Endothelial cell of umbilical vein (primary cell): ENCODE results near the gene COL4A2. TPM values are rescaled to one million over a fixed set of nuclear protein-coding genes. Genes with fewer than 3 reads are reported as not detected.

ENCODE experiments used
- BruUV-seq: library from RNA; stranded (reverse); fragments of 400-500 nt; replicated peaks from 2 replicates; lab custom pipeline; 2021; lab: Mats Ljungman, UMichigan
- CTCF ChIA-PET: fragments of 300-600, 350-600 bp; sonication (Branson Sonifier 250); formaldehyde crosslinking; loops from one replicate; lab custom pipeline; 2021; ENCODE audit warnings: antibody characterized with exemption, inconsistent platforms; lab: Charles Lee
- POLR2A ChIA-PET: fragments of 300-600, 350-600 bp; sonication (Branson Sonifier 250); formaldehyde crosslinking; loops from one replicate; lab custom pipeline; 2021; ENCODE audit warnings: antibody characterized with exemption, inconsistent platforms; lab: Charles Lee
- DNase-seq: peaks from one replicate; pipeline ENCODE4 v3.0.0-alpha.2; 2011; ENCODE audit warnings: low read depth, low spot score
- FAIRE-seq: peaks from 2 replicates; lab custom pipeline; 2011; peaks lifted over from hg19 to GRCh38; lab: Jason Lieb, UNC
- H2AFZ ChIP-seq: 2 replicates; pipeline ENCODE4 v1.6.0; 2012; ENCODE audit warnings: low read depth, low read length, control low read depth, inconsistent platforms
- H3K27ac ChIP-seq: 2 replicates; pipeline ENCODE4 v1.5.1; 2011; ENCODE audit warnings: low read depth, mild to moderate bottlenecking, control low read depth, low read length, moderate library complexity; ENCODE audit not compliant: insufficient read depth
- H3K27me3 ChIP-seq, 2 experiments: 2 replicates each; pipeline versions ENCODE4 v1.6.0 to v1.6.1; 2011; ENCODE audit warnings: low read length in 2 of 2, mixed read lengths in 1 of 2; ENCODE audit not compliant: control insufficient read depth in 2 of 2, insufficient read depth in 2 of 2
- H3K36me3 ChIP-seq, 2 experiments: 2 replicates in 1 of 2; 3 replicates in 1 of 2; pipeline ENCODE4 v1.5.1; 2011; ENCODE audit warnings: low read length in 2 of 2, mild to moderate bottlenecking in 1 of 2, moderate library complexity in 1 of 2; ENCODE audit not compliant: control insufficient read depth in 2 of 2, insufficient read depth in 2 of 2; ENCODE audit errors: extremely low read depth in 1 of 2
- H3K4me1 ChIP-seq: 3 replicates; pipeline ENCODE4 v1.5.1; 2011; ENCODE audit warnings: mild to moderate bottlenecking, low read length; ENCODE audit not compliant: control insufficient read depth, insufficient read depth; ENCODE audit errors: extremely low read depth
- H3K4me2 ChIP-seq: 2 replicates; pipeline ENCODE4 v1.6.1; 2011; ENCODE audit warnings: low read length, control low read depth, mixed read lengths; ENCODE audit not compliant: insufficient read depth
- H3K4me3 ChIP-seq, 3 experiments: fragments of 200-600 bp in 1 of 3; sonication (generic), shearing (Covaris generic) in 1 of 3; replicated peaks in 1 of 3; 2 replicates each; pipeline ENCODE4 v1.5.1; 2011 to 2016; ENCODE audit warnings: control low read depth in 3 of 3, low read length in 3 of 3, mild to moderate bottlenecking in 2 of 3, inconsistent platforms in 1 of 3, low read depth in 1 of 3, moderate library complexity in 1 of 3; ENCODE audit not compliant: insufficient read depth in 1 of 3
- H3K79me2 ChIP-seq: 2 replicates; pipeline ENCODE4 v1.6.0; 2012; ENCODE audit warnings: low read length, inconsistent platforms; ENCODE audit not compliant: control insufficient read depth, insufficient read depth
- H3K9ac ChIP-seq: replicated peaks from 2 replicates; pipeline ENCODE3; 2011; ENCODE audit warnings: low read length, control low read depth; ENCODE audit not compliant: insufficient read depth; ENCODE audit errors: extremely low read depth
- H3K9me1 ChIP-seq: replicated peaks from 3 replicates; pipeline ENCODE4 v1.6.0; 2011; ENCODE audit warnings: mild to moderate bottlenecking, low read length; ENCODE audit not compliant: control insufficient read depth, insufficient read depth; ENCODE audit errors: extremely low read depth
- H3K9me3 ChIP-seq: replicated peaks from 2 replicates; pipeline ENCODE4 v1.5.1; 2012; ENCODE audit warnings: low read length, inconsistent platforms; ENCODE audit not compliant: control insufficient read depth, insufficient read depth
- H4K20me1 ChIP-seq: replicated peaks from 2 replicates; pipeline ENCODE3; 2011; ENCODE audit warnings: mild to moderate bottlenecking, low read length; ENCODE audit not compliant: control insufficient read depth, insufficient read depth; ENCODE audit errors: extremely low read depth
- EZH2 ChIP-seq: IDR thresholded peaks from 2 replicates; pipeline ENCODE4 v1.6.1; 2012; ENCODE audit warnings: borderline replicate concordance, low read depth, mild to moderate bottlenecking, moderate library complexity, low read length, inconsistent platforms; ENCODE audit not compliant: severe bottlenecking
- FOS ChIP-seq: IDR thresholded peaks from 2 replicates; pipeline ENCODE4 v1.6.1; 2011; ENCODE audit warnings: mild to moderate bottlenecking, low read length, moderate library complexity, borderline replicate concordance; ENCODE audit not compliant: insufficient read depth
- GATA2 ChIP-seq: IDR thresholded peaks from 2 replicates; pipeline ENCODE4 v1.7.0; 2011; ENCODE audit warnings: low read depth, mild to moderate bottlenecking, moderate library complexity, mixed read lengths, low read length; ENCODE audit not compliant: insufficient read length, insufficient read depth
- JUN ChIP-seq: IDR thresholded peaks from 2 replicates; pipeline ENCODE4 v1.6.1; 2011; ENCODE audit warnings: borderline replicate concordance, low read depth; ENCODE audit not compliant: insufficient read length, insufficient read depth
- MYC ChIP-seq: IDR thresholded peaks from one replicate; pipeline ENCODE4 v1.6.1; 2011; ENCODE audit warnings: mild to moderate bottlenecking, low read depth, low read length
- POLR2A ChIP-seq: IDR thresholded peaks from 2 replicates; pipeline ENCODE4 v1.6.1; 2012; ENCODE audit warnings: low read depth, mild to moderate bottlenecking, control low read depth, low read length
- POLR2AphosphoS5 ChIP-seq: IDR thresholded peaks from 2 replicates; pipeline ENCODE4 v1.6.1; 2012; ENCODE audit warnings: low read depth, mild to moderate bottlenecking, control low read depth, low read length, moderate library complexity; ENCODE audit not compliant: insufficient read depth
- dilution Hi-C: fragments of 300-500 bp; cut with MboI; formaldehyde crosslinking; loops from one replicate; pipeline ENCODE4 v1.15.0; 2019; ENCODE audit warnings: low sequenced_read_pairs; ENCODE audit not compliant: extremely low pct_ligation_motif_present
- intact Hi-C: fragments of 100-400 bp; cut with micrococcal nuclease; formaldehyde crosslinking; loops from one replicate; pipeline ENCODE4 v1.10.0; 2022
- polyA plus RNA-seq, 4 experiments: library from polyadenylated mRNA; depleted of rRNA in 3 of 4; stranded (reverse) in 3 of 4; unstranded in 1 of 4; fragments of >200 nt; gene quantifications; 2 replicates each; pipeline versions ENCODE4 v1.2.1 to v1.2.3, GENCODE V29; 2011 to 2012; ENCODE audit warnings: missing spikeins in 1 of 4
- total RNA-seq: library from RNA; stranded (reverse); gene quantifications from 2 replicates; pipeline ENCODE4 v1.2.3, GENCODE V29; 2021
- TF ChIP-seq, protein P1 (sequence below), 2 donors: IDR thresholded peaks; 1 replicate in 1 of 2; 2 replicates in 1 of 2; pipeline ENCODE4 v1.5.1; 2011; ENCODE audit warnings: low read length in 2 of 2, mild to moderate bottlenecking in 2 of 2, moderate library complexity in 2 of 2, control low read depth in 1 of 2, inconsistent platforms in 1 of 2, low read depth in 1 of 2; ENCODE audit not compliant: insufficient read depth in 1 of 2; ENCODE audit errors: extremely low read depth in 1 of 2
- TF ChIP-seq, protein P2 (sequence below): IDR thresholded peaks from 2 replicates; pipeline ENCODE4 v1.6.1; 2011; ENCODE audit not compliant: insufficient read depth, insufficient read length

Gene COL4A2
- total and polyA plus RNA-seq, 2 donors (not counting 3 experiments of a cell fraction or from before 2014, with no cell fraction given) = 792 to 940 TPM

- Histone ChIP-seq H3K4me1 (no peaks in the 10 kb centered on the region), H3K9ac (no peak overlapping the region), H3K36me3 (peaks cover 1 to 3% of the 10 kb centered on the region in 2 experiments), H4K20me1 (no peaks in the 10 kb centered on the region), H3K27ac (no peak overlapping the region), H2AFZ (no peak overlapping the region), H3K27me3 (no peaks in the 10 kb centered on the region), H3K9me1 (no peaks in the 10 kb centered on the region), H3K4me2 (no peak overlapping the region), H3K79me2 (no peaks in the 10 kb centered on the region), H3K4me3 (no peak overlapping the region), H3K9me3 (no peaks in the 10 kb centered on the region)
- ChIA-PET CTCF (interaction anchor here (1.4 kb wide), 1 partner anchor 9 kb away, joined by 5 read pairs; no protein-coding TSS in a partner anchor), POLR2A (interaction anchor here (0.7 kb wide), 1 partner anchor 272 kb away, joined by 4 read pairs; no protein-coding TSS in a partner anchor)
- TF ChIP-seq POLR2AphosphoS5 (no peak), JUN (no peak), GATA2 (no peak), EZH2 (no peak), FOS (no peak), MYC (no peak), POLR2A (no peak)
- TF ChIP-seq, protein P1, sequence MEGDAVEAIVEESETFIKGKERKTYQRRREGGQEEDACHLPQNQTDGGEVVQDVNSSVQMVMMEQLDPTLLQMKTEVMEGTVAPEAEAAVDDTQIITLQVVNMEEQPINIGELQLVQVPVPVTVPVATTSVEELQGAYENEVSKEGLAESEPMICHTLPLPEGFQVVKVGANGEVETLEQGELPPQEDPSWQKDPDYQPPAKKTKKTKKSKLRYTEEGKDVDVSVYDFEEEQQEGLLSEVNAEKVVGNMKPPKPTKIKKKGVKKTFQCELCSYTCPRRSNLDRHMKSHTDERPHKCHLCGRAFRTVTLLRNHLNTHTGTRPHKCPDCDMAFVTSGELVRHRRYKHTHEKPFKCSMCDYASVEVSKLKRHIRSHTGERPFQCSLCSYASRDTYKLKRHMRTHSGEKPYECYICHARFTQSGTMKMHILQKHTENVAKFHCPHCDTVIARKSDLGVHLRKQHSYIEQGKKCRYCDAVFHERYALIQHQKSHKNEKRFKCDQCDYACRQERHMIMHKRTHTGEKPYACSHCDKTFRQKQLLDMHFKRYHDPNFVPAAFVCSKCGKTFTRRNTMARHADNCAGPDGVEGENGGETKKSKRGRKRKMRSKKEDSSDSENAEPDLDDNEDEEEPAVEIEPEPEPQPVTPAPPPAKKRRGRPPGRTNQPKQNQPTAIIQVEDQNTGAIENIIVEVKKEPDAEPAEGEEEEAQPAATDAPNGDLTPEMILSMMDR (IDR thresholded peaks at IDR 0.05; ENCODE audit: extremely low read depth in 1 of 2, insufficient read depth in 1 of 2, low read depth in 1 of 2, low read length in 2 of 2) = no peak
- TF ChIP-seq, protein P2, sequence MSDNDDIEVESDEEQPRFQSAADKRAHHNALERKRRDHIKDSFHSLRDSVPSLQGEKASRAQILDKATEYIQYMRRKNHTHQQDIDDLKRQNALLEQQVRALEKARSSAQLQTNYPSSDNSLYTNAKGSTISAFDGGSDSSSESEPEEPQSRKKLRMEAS = no peak
- BruUV-seq = no TSS peak
- dilution Hi-C loops = no loop called here
- DNase-seq (no peak), FAIRE-seq (no peak)
- intact Hi-C loops = no loop called here
Observed at GRCh38 chr13:110519046-110519445, 212.0 kb downstream of the COL4A2 start.
